22Rv1 (cell line): ENCODE results near the gene ABCG4.

ENCODE experiments used
- CTCF ChIP-seq: fragments of 450-650 bp; IDR thresholded peaks from 2 replicates; pipeline ENCODE4 v1.5.1; 2017; ENCODE audit warnings: mild to moderate bottlenecking
- ZFX ChIP-seq: fragments of 450-650 bp; IDR thresholded peaks from 2 replicates; pipeline ENCODE4 v1.6.1; 2017; ENCODE audit warnings: antibody characterized with exemption, borderline replicate concordance

GRCh38 chr11:119112314-119113020, 36.4 kb upstream of the ABCG4 start:
- TF ChIP-seq CTCF: no peak
- TF ChIP-seq ZFX: no peak
